HepG2 (cell line): ENCODE data around the gene ADGRB3.

ENCODE experiments used
- ATF7-NPFF ChIP-seq: sonication (generic); formaldehyde crosslinking; IDR thresholded peaks from 2 replicates; pipeline ENCODE4 v1.8.1; 2023; ENCODE audit warnings: mild to moderate bottlenecking, low read depth, missing genetic modification reagents, moderate library complexity
- CREM ChIP-seq, 2 experiments: sonication (generic) in 1 of 2; formaldehyde crosslinking in 1 of 2; IDR thresholded peaks; 2 replicates each; pipeline versions ENCODE4 v1.4.0 to v1.6.1; 2016 to 2020; ENCODE audit warnings: antibody characterized with exemption in 1 of 2, mild to moderate bottlenecking in 1 of 2, missing genetic modification reagents in 1 of 2
- FOXA1 ChIP-seq, 2 experiments: fragments of 450-650 bp in 1 of 2; sonication (generic) in 1 of 2; formaldehyde crosslinking in 1 of 2; IDR thresholded peaks; 2 replicates each; pipeline versions ENCODE4 v1.4.0 to v1.6.1; 2016 to 2020; ENCODE audit warnings: missing genetic modification reagents in 1 of 2
- RBM39 ChIP-seq: fragments of 200-400 bp; formaldehyde crosslinking; IDR thresholded peaks from one replicate; pipeline ENCODE4 v1.6.1; 2018; ENCODE audit warnings: antibody characterized with exemption, mild to moderate bottlenecking, low read depth, low read length; ENCODE audit not compliant: poor library complexity, severe bottlenecking
- STAT5B ChIP-seq: sonication (generic); formaldehyde crosslinking; IDR thresholded peaks from 2 replicates; pipeline ENCODE4 v1.4.0; 2020; ENCODE audit warnings: missing genetic modification reagents
- ZNF280B ChIP-seq: sonication (generic); formaldehyde crosslinking; IDR thresholded peaks from 2 replicates; pipeline ENCODE4 v1.5.0; 2020; ENCODE audit warnings: missing genetic modification reagents, mild to moderate bottlenecking, borderline replicate concordance
- ZNF512 ChIP-seq: sonication (generic); formaldehyde crosslinking; IDR thresholded peaks from 2 replicates; pipeline ENCODE4 v1.4.0; 2020; ENCODE audit warnings: mild to moderate bottlenecking, missing genetic modification reagents
- ZNF564 ChIP-seq: sonication (generic); formaldehyde crosslinking; IDR thresholded peaks from 2 replicates; pipeline ENCODE4 v1.8.1; 2023; ENCODE audit warnings: mild to moderate bottlenecking, missing genetic modification reagents

GRCh38 chr6:69026715-69027114 is 391.6 kb downstream of the ADGRB3 start:
- TF ChIP-seq CREM (IDR thresholded peaks at IDR 0.05) (no peak), CREM (CRISPR knock-in tag; IDR thresholded peaks at IDR 0.05) (no peak), ZNF564 (CRISPR knock-in tag) (no peak), FOXA1 (IDR thresholded peaks at IDR 0.05) (no peak), FOXA1 (CRISPR knock-in tag; IDR thresholded peaks at IDR 0.05) (no peak), RBM39 (no peak), ZNF512 (no peak), ZNF280B (CRISPR knock-in tag) (no peak), STAT5B (no peak), ATF7-NPFF (no peak)
